ENCODE data around the gene ZSWIM9. TPM values are rescaled to one million over a fixed set of nuclear protein-coding genes. Genes with fewer than 3 reads are reported as not detected.

ZSWIM9 gene
- total and polyA plus RNA-seq, 4 donors, result 0.25 to 2.5 (median 1.6) TPM

GRCh38 chr19:48121066-48121465 is 49.4 kb upstream of the ZSWIM9 start (continued):
- TF ChIP-seq FOXA1 (IDR thresholded peaks at IDR 0.05) (no peak), TAF1 (conservative IDR thresholded peaks at IDR 0.05) (no peak)

DNA sequence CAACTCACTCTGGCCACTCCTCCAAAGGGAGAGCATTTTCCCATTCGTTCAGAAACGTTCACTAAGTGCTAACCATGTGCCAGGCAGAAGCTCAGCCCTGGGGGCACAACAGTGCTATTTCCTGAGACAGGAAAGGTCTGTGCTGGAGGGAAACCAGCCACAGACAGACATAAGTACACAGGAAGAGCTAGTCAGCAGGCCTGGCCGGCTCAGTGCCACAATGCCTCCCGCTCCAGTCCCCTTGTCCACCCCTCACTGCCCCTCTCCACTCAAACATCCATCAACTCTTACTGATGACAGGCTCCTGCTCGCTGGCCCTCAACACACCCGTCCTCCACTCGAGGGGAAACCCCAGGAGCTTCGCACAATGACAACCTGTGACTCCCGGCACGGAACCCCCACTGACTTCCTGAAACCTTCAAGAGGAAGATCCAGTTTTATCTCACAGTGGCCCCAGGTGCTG is 48.5 kb upstream of the ZSWIM9 start:
- TF ChIP-seq GABPA (IDR thresholded peaks at IDR 0.05 in 1 of 2, conservative IDR thresholded peaks at IDR 0.05 in 1 of 2) (no peak), SP1 (IDR thresholded peaks at IDR 0.05) (peak; percentile 17)
- Histone ChIP-seq H3K9ac (ENCODE audit: low read depth in 1 of 2, low read length in 2 of 2) (no peak overlapping the region), H3K36me3 (ENCODE audit: control insufficient read depth in 4 of 4, insufficient read depth in 3 of 4, low read depth in 1 of 4, low read length in 3 of 4) (peaks cover 0 to 17% (median 4%) of the 10 kb centered on the region in 4 donors), H3K4me1 (ENCODE audit: control insufficient read depth in 4 of 4, insufficient read depth in 4 of 4, low read length in 3 of 4) (no peaks in the 10 kb centered on the region), H3K9me3 (ENCODE audit: control insufficient read depth in 4 of 4, low read length in 3 of 4) (no peaks in the 10 kb centered on the region), H3K4me3 (ENCODE audit: low read depth in 1 of 3, low read length in 3 of 3) (no peak overlapping the region), H3K27me3 (ENCODE audit: control insufficient read depth in 4 of 4, insufficient read depth in 4 of 4, low read length in 3 of 4) (no peaks in the 10 kb centered on the region), H3K27ac (ENCODE audit: low read depth in 1 of 2, low read length in 2 of 2) (no peak overlapping the region)
- 74% methylated on average over 10 of the region's 10 CpGs for WGBS
- DNase-seq (ENCODE audit: low spot score), result no peak

GRCh38 chr19:48122421-48122820 is 48.1 kb upstream of the ZSWIM9 start:
- DNase-seq (ENCODE audit: low spot score), result no peak
- H3K27ac ChIP-seq (ENCODE audit: low read depth in 1 of 2, low read length in 2 of 2), result no peak overlapping the region
- no peak overlapping the region for H3K4me3 ChIP-seq (ENCODE audit: low read depth in 1 of 3, low read length in 3 of 3)
- H3K27me3 ChIP-seq (ENCODE audit: control insufficient read depth in 4 of 4, insufficient read depth in 4 of 4, low read length in 3 of 4), result no peaks in the 10 kb centered on the region
- peaks cover 0 to 22% (median 4%) of the 10 kb centered on the region in 4 donors for H3K36me3 ChIP-seq (ENCODE audit: control insufficient read depth in 4 of 4, insufficient read depth in 3 of 4, low read depth in 1 of 4, low read length in 3 of 4)
- no peaks in the 10 kb centered on the region for H3K4me1 ChIP-seq (ENCODE audit: control insufficient read depth in 4 of 4, insufficient read depth in 4 of 4, low read length in 3 of 4)
- TF ChIP-seq ZBTB33 (IDR thresholded peaks at IDR 0.05) (no peak), TAF1 (conservative IDR thresholded peaks at IDR 0.05) (no peak), ATF3 (IDR thresholded peaks at IDR 0.05) (no peak), YY1 (IDR thresholded peaks at IDR 0.05) (no peak), RAD21 (IDR thresholded peaks at IDR 0.05) (no peak), HNF4G (IDR thresholded peaks at IDR 0.05) (no peak), RXRA (IDR thresholded peaks at IDR 0.05) (no peak), NR2F2 (IDR thresholded peaks at IDR 0.05) (no peak)
- TF ChIP-seq, protein P1, sequence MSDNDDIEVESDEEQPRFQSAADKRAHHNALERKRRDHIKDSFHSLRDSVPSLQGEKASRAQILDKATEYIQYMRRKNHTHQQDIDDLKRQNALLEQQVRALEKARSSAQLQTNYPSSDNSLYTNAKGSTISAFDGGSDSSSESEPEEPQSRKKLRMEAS (IDR thresholded peaks at IDR 0.05), result no peak
- no peak overlapping the region for H3K9ac ChIP-seq (ENCODE audit: low read depth in 1 of 2, low read length in 2 of 2)
- 88% methylated on average over 14 of the region's 14 CpGs for WGBS
- no peaks in the 10 kb centered on the region for H3K9me3 ChIP-seq (ENCODE audit: control insufficient read depth in 4 of 4, low read length in 3 of 4)

DNA sequence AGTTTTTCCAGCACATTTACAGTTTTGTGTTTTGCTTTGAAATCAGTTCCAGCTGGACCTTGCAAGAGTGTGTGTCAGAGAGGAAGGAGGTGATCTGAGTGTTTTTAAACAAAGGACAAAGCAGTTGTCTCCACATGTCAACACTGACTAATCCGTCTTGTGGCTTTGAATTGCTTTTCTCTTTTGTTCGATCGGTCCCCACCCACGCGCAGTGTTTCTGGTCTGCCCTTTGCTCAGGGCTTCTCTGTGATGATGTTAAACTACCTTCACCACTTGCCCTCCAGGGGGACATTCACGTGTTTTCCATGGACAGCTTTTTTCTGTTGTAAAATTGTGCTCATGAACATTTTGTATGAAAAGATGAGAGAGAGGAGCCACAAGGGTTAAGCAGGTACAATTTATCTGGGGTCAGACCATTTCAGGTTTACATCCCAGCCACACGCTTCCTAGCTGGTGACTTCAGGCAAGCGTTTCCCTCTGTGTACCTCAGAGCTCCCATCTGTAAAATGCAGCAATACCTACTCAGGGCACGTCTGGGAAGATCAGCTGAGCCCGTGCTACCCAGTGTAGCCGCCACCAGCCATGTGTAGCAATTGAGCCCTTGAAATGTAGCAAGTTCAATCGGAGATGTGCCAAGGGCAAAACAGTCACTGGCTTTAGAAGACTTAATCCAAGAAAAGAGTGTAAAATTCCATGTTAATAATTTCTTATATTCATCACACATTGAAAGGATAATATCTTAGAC is 46.4 kb upstream of the ZSWIM9 start:
- H3K9ac ChIP-seq (ENCODE audit: low read depth in 1 of 2, low read length in 2 of 2), result no peak overlapping the region
- no peaks in the 10 kb centered on the region for H3K4me1 ChIP-seq (ENCODE audit: control insufficient read depth in 4 of 4, insufficient read depth in 4 of 4, low read length in 3 of 4)
- H3K4me3 ChIP-seq (ENCODE audit: low read depth in 1 of 3, low read length in 3 of 3), result no peak overlapping the region
- peaks cover 0 to 25% (median 5%) of the 10 kb centered on the region in 4 donors for H3K36me3 ChIP-seq (ENCODE audit: control insufficient read depth in 4 of 4, insufficient read depth in 3 of 4, low read depth in 1 of 4, low read length in 3 of 4)
- no peaks in the 10 kb centered on the region for H3K27me3 ChIP-seq (ENCODE audit: control insufficient read depth in 4 of 4, insufficient read depth in 4 of 4, low read length in 3 of 4)
- WGBS, result 76% methylated on average over 12 of the region's 12 CpGs
- no peak overlapping the region for H3K27ac ChIP-seq (ENCODE audit: low read depth in 1 of 2, low read length in 2 of 2)
- no peaks in the 10 kb centered on the region for H3K9me3 ChIP-seq (ENCODE audit: control insufficient read depth in 4 of 4, low read length in 3 of 4)
- DNase-seq (ENCODE audit: low spot score), result no peak
- no peak for TF ChIP-seq TAF1 (conservative IDR thresholded peaks at IDR 0.05)
- no peak for TF ChIP-seq REST (IDR thresholded peaks at IDR 0.05)
- no peak for TF ChIP-seq FOXA2 (IDR thresholded peaks at IDR 0.05)
- no peak for TF ChIP-seq RXRA (IDR thresholded peaks at IDR 0.05)
- TF ChIP-seq, protein P1 (IDR thresholded peaks at IDR 0.05), result no peak
- TF ChIP-seq EGR1 (IDR thresholded peaks at IDR 0.05; ENCODE audit: low read depth in 2 of 2), result no peak
- no peak for TF ChIP-seq FOXA1 (IDR thresholded peaks at IDR 0.05)
- no peak for TF ChIP-seq NR2F2 (IDR thresholded peaks at IDR 0.05)
- TF ChIP-seq ZBTB33 (IDR thresholded peaks at IDR 0.05), result no peak
- no peak for TF ChIP-seq SP1 (IDR thresholded peaks at IDR 0.05)

All from liver (tissue), 9 donors.